GM18526 (cell line): ENCODE data around the gene ASPRV1.

Experiments
- POLR2A ChIP-seq: IDR thresholded peaks from 3 replicates; pipeline ENCODE4 v1.6.1; 2011; ENCODE audit not compliant: insufficient read length; ENCODE audit errors: extremely low read depth

The ASPRV1 gene

GRCh38 chr2:69955029-69955428, 6.4 kb downstream of the ASPRV1 start:
- no peak for TF ChIP-seq POLR2A

GRCh38 chr2:69954084-69954483, 7.3 kb downstream of the ASPRV1 start:
- TF ChIP-seq POLR2A = no peak

GRCh38 chr2:69952336-69953115, 8.9 kb downstream of the ASPRV1 start:
- TF ChIP-seq POLR2A = no peak

- TF ChIP-seq POLR2A = no peak
Observed at GRCh38 chr2:69950241-69950640, 11.2 kb downstream of the ASPRV1 start.

GRCh38 chr2:69948963-69949645, 12.3 kb downstream of the ASPRV1 start:
- TF ChIP-seq POLR2A = no peak

- no peak for TF ChIP-seq POLR2A
Observed at GRCh38 chr2:69948032-69948962, 13.1 kb downstream of the ASPRV1 start.

- no peak for TF ChIP-seq POLR2A
Observed at GRCh38 chr2:69947325-69947931, 14.0 kb downstream of the ASPRV1 start.

- no peak for TF ChIP-seq POLR2A
Observed at GRCh38 chr2:69946351-69947324, 14.8 kb downstream of the ASPRV1 start.

GRCh38 chr2:69945941-69946340, 15.5 kb downstream of the ASPRV1 start:
- no peak for TF ChIP-seq POLR2A

GRCh38 chr2:69945441-69945840, 16.0 kb downstream of the ASPRV1 start:
- TF ChIP-seq POLR2A = no peak

- no peak for TF ChIP-seq POLR2A
Observed at GRCh38 chr2:69944756-69945155, 16.7 kb downstream of the ASPRV1 start.

- no peak for TF ChIP-seq POLR2A
Observed at GRCh38 chr2:69943843-69944525, 17.4 kb downstream of the ASPRV1 start.
